Vagina (tissue), 2 donors: ENCODE results near the gene VEZT. TPM values are rescaled to one million over a fixed set of nuclear protein-coding genes. Genes with fewer than 3 reads are reported as not detected.
"Not testable (repeated sequence)": the region's sequence is repeated elsewhere in the genome, so short reads cannot be mapped to it uniquely, and the experiment has no call there.

Experiments used
- DNase-seq, 2 donors: peaks; one replicate each; pipeline ENCODE4 v3.0.0-alpha.2; 2017; ENCODE audit errors: extremely low spot score in 2 of 2
- H3K27ac ChIP-seq: fragments of 200-600 bp; sonication (generic); one replicate; pipeline ENCODE4 v1.5.1; 2019
- H3K27me3 ChIP-seq: fragments of 200-600 bp; sonication (generic); one replicate; pipeline ENCODE4 v1.5.1; 2019
- H3K36me3 ChIP-seq, 2 donors: fragments of 200-600 bp; sonication (generic); one replicate each; pipeline ENCODE4 v1.5.1; 2017 to 2019
- H3K4me1 ChIP-seq: fragments of 200-600 bp; sonication (generic); one replicate; pipeline ENCODE4 v1.5.1; 2019
- H3K4me3 ChIP-seq, 2 donors: fragments of 200-600 bp; sonication (generic); 1 replicate in 1 of 2; 2 replicates in 1 of 2; pipeline ENCODE4 v1.5.1; 2016 to 2019
- H3K9me3 ChIP-seq: fragments of 200-600 bp; sonication (generic); one replicate; pipeline ENCODE4 v1.5.1; 2019
- POLR2A ChIP-seq, 2 donors: fragments of 450-650 bp; IDR thresholded peaks; one replicate each; pipeline ENCODE4 v1.6.1; 2017; ENCODE audit warnings: antibody characterized with exemption in 2 of 2, mild to moderate bottlenecking in 2 of 2, moderate library complexity in 2 of 2
- POLR2AphosphoS5 ChIP-seq, 2 donors: sonication (generic); formaldehyde crosslinking; IDR thresholded peaks; one replicate each; pipeline ENCODE4 v1.9.0; 2017; ENCODE audit warnings: antibody characterized with exemption in 2 of 2, mild to moderate bottlenecking in 2 of 2, low read depth in 1 of 2; ENCODE audit not compliant: insufficient read depth in 1 of 2
- intact Hi-C: fragments of 100-400 bp; cut with DNase I; formaldehyde crosslinking; loops from one replicate; pipeline ENCODE4 v1.15.1; 2023
- total RNA-seq: library from RNA; depleted of rRNA; stranded (reverse); fragments of >200 nt; gene quantifications from one replicate; pipeline ENCODE4 v1.2.3, GENCODE V29; 2016
- TF ChIP-seq, protein P1 (sequence below), 3 experiments: fragments of 450-650 bp in 2 of 3; fragments of 200-600 bp in 1 of 3; sonication (generic) in 1 of 3; IDR thresholded peaks; one replicate each; pipeline ENCODE4 v1.5.1; 2017 to 2019; ENCODE audit warnings: antibody characterized with exemption in 3 of 3, mild to moderate bottlenecking in 2 of 3, moderate library complexity in 2 of 3

VEZT gene
- total RNA-seq, 1 donor from 2014 or later: 63.3 TPM

DNA sequence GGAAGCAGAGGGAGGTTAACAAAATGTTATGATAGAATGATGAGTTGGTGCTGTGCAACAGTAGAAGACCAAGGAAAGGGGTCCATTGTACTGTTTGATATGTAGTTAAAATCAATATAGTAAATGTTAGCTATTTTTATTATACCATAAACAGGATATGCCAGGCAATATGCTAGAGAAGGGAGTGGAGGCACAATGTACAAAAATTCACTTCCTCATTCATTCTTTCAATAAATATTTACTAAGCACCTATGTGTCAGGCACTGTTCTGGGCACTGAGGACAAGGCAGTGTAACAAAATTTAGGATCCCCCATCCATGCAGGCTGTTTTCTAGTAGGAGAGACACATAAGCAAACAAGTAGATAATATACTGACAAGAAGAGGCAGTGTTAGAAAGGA is 25.3 kb upstream of the VEZT start:
- no peaks in the 10 kb centered on the region for H3K9me3 ChIP-seq
- H3K27ac ChIP-seq: no peak overlapping the region
- no peaks in the 10 kb centered on the region for H3K36me3 ChIP-seq
- intact Hi-C loops: no loop called here
- no peaks in the 10 kb centered on the region for H3K27me3 ChIP-seq
- no peak overlapping the region for H3K4me3 ChIP-seq
- TF ChIP-seq POLR2A (IDR thresholded peaks at IDR 0.05) (no peak), POLR2AphosphoS5 (IDR thresholded peaks at IDR 0.05; ENCODE audit: insufficient read depth in 1 of 2, low read depth in 1 of 2) (no peak)
- TF ChIP-seq, protein P1, sequence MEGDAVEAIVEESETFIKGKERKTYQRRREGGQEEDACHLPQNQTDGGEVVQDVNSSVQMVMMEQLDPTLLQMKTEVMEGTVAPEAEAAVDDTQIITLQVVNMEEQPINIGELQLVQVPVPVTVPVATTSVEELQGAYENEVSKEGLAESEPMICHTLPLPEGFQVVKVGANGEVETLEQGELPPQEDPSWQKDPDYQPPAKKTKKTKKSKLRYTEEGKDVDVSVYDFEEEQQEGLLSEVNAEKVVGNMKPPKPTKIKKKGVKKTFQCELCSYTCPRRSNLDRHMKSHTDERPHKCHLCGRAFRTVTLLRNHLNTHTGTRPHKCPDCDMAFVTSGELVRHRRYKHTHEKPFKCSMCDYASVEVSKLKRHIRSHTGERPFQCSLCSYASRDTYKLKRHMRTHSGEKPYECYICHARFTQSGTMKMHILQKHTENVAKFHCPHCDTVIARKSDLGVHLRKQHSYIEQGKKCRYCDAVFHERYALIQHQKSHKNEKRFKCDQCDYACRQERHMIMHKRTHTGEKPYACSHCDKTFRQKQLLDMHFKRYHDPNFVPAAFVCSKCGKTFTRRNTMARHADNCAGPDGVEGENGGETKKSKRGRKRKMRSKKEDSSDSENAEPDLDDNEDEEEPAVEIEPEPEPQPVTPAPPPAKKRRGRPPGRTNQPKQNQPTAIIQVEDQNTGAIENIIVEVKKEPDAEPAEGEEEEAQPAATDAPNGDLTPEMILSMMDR (IDR thresholded peaks at IDR 0.05): no peak
- DNase-seq: peak in 1 of 2 donors; percentile 13
- H3K4me1 ChIP-seq: no peaks in the 10 kb centered on the region

DNA sequence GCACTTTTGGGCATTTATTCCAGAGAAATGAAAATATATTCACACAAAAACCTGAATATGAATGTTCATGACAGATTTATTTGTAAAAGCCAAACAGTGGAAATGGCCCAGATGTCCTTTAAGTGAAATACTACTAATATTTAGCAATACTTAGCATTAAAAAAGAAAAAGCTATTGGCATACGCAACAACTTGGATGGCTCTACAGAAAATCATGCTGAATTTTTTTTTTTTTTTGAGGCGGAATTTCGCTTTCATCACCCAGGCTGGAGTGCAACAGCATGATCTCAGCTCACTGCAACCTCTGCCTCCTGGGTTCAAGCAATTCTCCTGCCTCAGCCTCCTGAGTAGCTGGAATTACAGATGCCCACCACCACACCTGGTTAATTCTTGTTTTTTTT is 24.5 kb upstream of the VEZT start:
- intact Hi-C loops: no loop called here
- Histone ChIP-seq H3K4me3 (no peak overlapping the region), H3K9me3 (no peaks in the 10 kb centered on the region), H3K27me3 (no peaks in the 10 kb centered on the region), H3K27ac (no peak overlapping the region), H3K4me1 (no peaks in the 10 kb centered on the region), H3K36me3 (no peaks in the 10 kb centered on the region)
- peak in 1 of 2 donors; percentile 2 for DNase-seq
- TF ChIP-seq POLR2A (IDR thresholded peaks at IDR 0.05): no peak
- no peak for TF ChIP-seq POLR2AphosphoS5 (IDR thresholded peaks at IDR 0.05; ENCODE audit: insufficient read depth in 1 of 2, low read depth in 1 of 2)
- TF ChIP-seq, protein P1 (IDR thresholded peaks at IDR 0.05): no peak

DNA sequence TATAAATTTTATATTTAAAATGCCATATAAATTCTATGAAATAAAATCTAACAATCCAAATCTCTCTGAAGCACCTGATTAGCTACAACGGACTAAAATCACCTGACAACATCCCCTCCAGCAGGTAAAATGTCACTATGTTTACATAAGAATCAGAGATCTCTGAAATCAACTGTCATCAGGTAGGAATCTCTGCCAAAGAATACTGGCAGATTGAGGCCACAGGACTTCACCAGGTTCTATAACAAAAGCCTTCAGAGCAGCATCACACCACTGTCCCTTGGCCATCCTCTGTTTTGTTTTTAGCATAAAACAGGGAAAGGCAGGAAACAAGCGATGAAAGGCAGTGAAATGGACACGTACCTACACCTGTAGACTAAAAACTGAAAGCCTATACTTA is 22.5 kb upstream of the VEZT start:
- intact Hi-C loops: no loop called here

DNA sequence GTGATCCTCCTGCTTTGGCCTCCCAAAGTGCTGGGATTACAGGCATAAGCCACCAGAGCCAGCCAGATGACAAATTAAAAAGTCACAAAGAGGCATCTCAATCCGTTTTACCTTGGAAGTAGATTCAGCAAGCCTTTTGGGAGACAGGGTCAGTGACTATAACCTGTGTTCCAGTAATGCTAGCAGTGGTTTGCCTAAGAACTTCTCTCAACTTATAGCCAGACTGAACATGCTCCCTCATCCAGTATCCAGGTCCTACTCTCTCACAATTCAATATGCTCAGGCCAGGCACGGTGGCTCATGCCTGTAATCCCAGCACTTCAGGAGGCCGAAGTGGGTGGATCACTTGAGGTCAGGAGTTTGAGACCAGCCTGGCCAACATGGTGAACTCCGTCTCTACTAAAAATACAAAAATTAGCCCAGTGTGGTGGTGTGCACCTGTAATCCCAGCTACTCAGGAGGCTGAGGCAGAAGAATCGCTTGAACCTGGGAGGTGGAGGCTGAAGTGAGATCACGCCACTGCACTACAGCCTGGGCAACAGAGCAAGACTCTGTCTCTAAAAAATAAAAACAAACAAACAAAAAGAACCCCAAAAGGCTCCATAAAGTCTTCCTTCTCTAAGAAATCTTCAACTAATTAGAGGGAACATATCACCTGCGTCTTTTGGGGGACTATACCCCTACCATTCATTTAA is 20.6 kb upstream of the VEZT start:
- H3K9me3 ChIP-seq, H3K36me3 ChIP-seq, intact Hi-C loops, H3K27me3 ChIP-seq, H3K4me3 ChIP-seq, H3K27ac ChIP-seq: not testable (repeated sequence)
- DNase-seq: peak in 1 of 2 donors; percentile 58
- H3K4me1 ChIP-seq: peaks cover 10% of the 10 kb centered on the region

More for the DNA sequence above, 22.5 kb upstream of the VEZT start:
- TF ChIP-seq POLR2AphosphoS5 (IDR thresholded peaks at IDR 0.05; ENCODE audit: insufficient read depth in 1 of 2, low read depth in 1 of 2): no peak
- no peak for TF ChIP-seq POLR2A (IDR thresholded peaks at IDR 0.05)
- Histone ChIP-seq H3K36me3 (no peaks in the 10 kb centered on the region), H3K27me3 (no peaks in the 10 kb centered on the region), H3K9me3 (no peaks in the 10 kb centered on the region), H3K27ac (no peak overlapping the region), H3K4me3 (no peak overlapping the region), H3K4me1 (no peaks in the 10 kb centered on the region)
- DNase-seq: peak in 1 of 2 donors; percentile 20

DNA sequence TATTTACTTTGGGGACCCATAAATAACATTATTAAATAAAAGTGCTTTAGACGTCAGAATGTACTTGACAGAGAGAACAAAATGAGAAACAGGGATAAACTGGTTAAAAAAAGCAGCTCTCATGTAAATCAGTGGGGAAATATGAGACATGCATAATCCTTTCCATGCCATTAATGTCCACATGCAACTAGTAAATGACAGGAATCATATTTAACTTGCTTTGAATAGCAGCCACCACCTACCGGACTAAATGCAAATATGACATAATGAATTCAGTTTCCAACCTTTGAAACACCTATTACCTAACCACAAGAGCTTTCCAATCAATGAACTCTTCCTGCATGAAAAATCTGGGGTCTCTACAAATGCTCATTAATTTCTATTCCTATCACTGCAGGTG is 20.0 kb upstream of the VEZT start:
- Histone ChIP-seq H3K4me3 (no peak overlapping the region), H3K27ac (no peak overlapping the region), H3K27me3 (no peaks in the 10 kb centered on the region), H3K36me3 (no peaks in the 10 kb centered on the region), H3K4me1 (peaks cover 17% of the 10 kb centered on the region), H3K9me3 (no peaks in the 10 kb centered on the region)
- TF ChIP-seq POLR2A (IDR thresholded peaks at IDR 0.05) (no peak), POLR2AphosphoS5 (IDR thresholded peaks at IDR 0.05; ENCODE audit: insufficient read depth in 1 of 2, low read depth in 1 of 2) (no peak)
- TF ChIP-seq, protein P1 (IDR thresholded peaks at IDR 0.05): no peak
- intact Hi-C loops: no loop called here
- DNase-seq: no peak

DNA sequence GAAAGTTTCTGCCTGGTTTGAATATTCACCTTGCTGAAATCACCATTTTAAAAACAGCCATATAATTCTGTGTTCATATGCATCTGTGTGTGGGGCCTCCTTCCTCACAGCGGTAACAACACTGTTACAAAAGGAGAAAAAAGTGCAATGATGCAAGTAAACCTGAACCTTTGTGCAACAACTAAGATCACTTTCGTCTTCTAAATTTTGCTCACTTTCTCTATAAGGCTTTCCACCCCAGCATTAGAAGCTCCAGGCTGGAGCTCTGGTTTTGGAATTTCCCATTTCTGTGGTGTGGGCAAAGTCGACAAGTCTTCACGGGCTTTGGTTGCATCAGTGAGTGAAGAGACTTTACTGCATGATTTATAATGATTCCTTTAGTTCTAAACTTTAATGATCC is 18.7 kb upstream of the VEZT start:
- Histone ChIP-seq H3K9me3 (no peaks in the 10 kb centered on the region), H3K4me3 (no peak overlapping the region), H3K36me3 (no peaks in the 10 kb centered on the region), H3K27me3 (no peaks in the 10 kb centered on the region), H3K4me1 (peaks cover 28% of the 10 kb centered on the region), H3K27ac (no peak overlapping the region)
- intact Hi-C loops: no loop called here
- TF ChIP-seq, protein P1 (IDR thresholded peaks at IDR 0.05): no peak
- TF ChIP-seq POLR2AphosphoS5 (IDR thresholded peaks at IDR 0.05; ENCODE audit: insufficient read depth in 1 of 2, low read depth in 1 of 2): no peak
- no peak for TF ChIP-seq POLR2A (IDR thresholded peaks at IDR 0.05)
- DNase-seq: peak in 1 of 2 donors; percentile 34
